Testis (tissue), 2 donors: ENCODE data around the gene NET1.

Source experiments
- CTCF ChIP-seq, 3 experiments: fragments of 450-650 bp in 2 of 3; fragments of 200-600 bp in 1 of 3; sonication (generic) in 1 of 3; IDR thresholded peaks; one replicate each; pipeline ENCODE4 v1.5.1; 2016 to 2019; ENCODE audit warnings: antibody characterized with exemption in 3 of 3, mild to moderate bottlenecking in 2 of 3, moderate library complexity in 1 of 3
- POLR2A ChIP-seq: fragments of 450-650 bp; IDR thresholded peaks from one replicate; pipeline ENCODE4 v1.6.1; 2017; ENCODE audit warnings: antibody characterized with exemption, mild to moderate bottlenecking, moderate library complexity

GRCh38 chr10:5441106-5441505, 28.7 kb downstream of the NET1 start:
- TF ChIP-seq CTCF (IDR thresholded peaks at IDR 0.05), result no peak
- TF ChIP-seq POLR2A, result no peak
